ENCODE data around the gene PCNX1.

DNA sequence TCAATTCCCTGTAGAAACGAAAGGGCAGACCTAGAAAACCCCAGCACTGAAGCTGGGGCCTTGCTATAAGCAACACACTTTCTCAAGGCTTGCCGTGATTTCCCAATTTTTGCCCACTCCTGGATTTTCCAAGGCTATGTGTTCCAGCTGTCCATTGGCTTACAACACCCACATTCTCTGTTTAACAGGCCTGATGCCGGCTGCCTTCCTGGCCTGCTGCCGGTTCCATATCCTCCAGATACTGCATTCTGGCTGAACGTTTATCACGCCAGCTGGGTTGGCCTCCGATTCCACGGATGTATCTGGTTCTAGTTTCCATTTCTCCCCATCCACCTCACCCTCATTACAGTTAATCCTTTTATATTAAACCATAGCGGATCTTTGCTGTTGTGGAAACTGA lies 2.0 kb upstream of the PCNX1 start:
- TF ChIP-seq, protein P1, sequence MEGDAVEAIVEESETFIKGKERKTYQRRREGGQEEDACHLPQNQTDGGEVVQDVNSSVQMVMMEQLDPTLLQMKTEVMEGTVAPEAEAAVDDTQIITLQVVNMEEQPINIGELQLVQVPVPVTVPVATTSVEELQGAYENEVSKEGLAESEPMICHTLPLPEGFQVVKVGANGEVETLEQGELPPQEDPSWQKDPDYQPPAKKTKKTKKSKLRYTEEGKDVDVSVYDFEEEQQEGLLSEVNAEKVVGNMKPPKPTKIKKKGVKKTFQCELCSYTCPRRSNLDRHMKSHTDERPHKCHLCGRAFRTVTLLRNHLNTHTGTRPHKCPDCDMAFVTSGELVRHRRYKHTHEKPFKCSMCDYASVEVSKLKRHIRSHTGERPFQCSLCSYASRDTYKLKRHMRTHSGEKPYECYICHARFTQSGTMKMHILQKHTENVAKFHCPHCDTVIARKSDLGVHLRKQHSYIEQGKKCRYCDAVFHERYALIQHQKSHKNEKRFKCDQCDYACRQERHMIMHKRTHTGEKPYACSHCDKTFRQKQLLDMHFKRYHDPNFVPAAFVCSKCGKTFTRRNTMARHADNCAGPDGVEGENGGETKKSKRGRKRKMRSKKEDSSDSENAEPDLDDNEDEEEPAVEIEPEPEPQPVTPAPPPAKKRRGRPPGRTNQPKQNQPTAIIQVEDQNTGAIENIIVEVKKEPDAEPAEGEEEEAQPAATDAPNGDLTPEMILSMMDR (IDR thresholded peaks at IDR 0.05; ENCODE audit: low read depth, low read length, missing input control), result no peak
- no peak for TF ChIP-seq TAF1 (conservative IDR thresholded peaks at IDR 0.05)
- TF ChIP-seq YY1 (IDR thresholded peaks at IDR 0.05), result no peak
- TF ChIP-seq FOXA2 (IDR thresholded peaks at IDR 0.05), result no peak
- no peak for TF ChIP-seq FOXA1 (IDR thresholded peaks at IDR 0.05)
- TF ChIP-seq NR2F2 (IDR thresholded peaks at IDR 0.05), result no peak
- no peak for TF ChIP-seq MAX (IDR thresholded peaks at IDR 0.05)

Measured in liver (tissue), 3 donors.